Right lobe of liver (tissue), 6 donors: ENCODE data around the gene OCEL1. TPM values are rescaled to one million over a fixed set of nuclear protein-coding genes. Genes with fewer than 3 reads are reported as not detected.

Source experiments
- ATAC-seq, 4 donors: fragments of 200-7000 bp; cut with Tn5 transposase; one replicate each; pipeline ENCODE4 v1.9.1; 2020; ENCODE audit warnings: mild to moderate bottlenecking in 4 of 4, moderate library complexity in 4 of 4
- DNase-seq, 3 donors: peaks; one replicate each; pipeline ENCODE4 v3.0.0-alpha.2; 2020
- H3K27ac ChIP-seq, 3 donors: fragments of 200-600 bp; one replicate each; pipeline ENCODE4 v1.8.0; 2022
- H3K27me3 ChIP-seq, 2 donors: fragments of 200-600 bp; one replicate each; pipeline ENCODE4 v1.8.0; 2022
- H3K36me3 ChIP-seq, 4 donors: fragments of 200-600 bp; sonication (generic) in 1 of 4; one replicate each; pipeline versions ENCODE4 v1.5.1 to v1.8.0; 2017 to 2022; ENCODE audit warnings: control low read depth in 1 of 4
- H3K4me1 ChIP-seq, 4 donors: fragments of 200-600 bp; sonication (generic) in 1 of 4; one replicate each; pipeline versions ENCODE4 v1.5.1 to v1.8.0; 2017 to 2022; ENCODE audit warnings: control low read depth in 1 of 4
- H3K4me3 ChIP-seq, 3 donors: fragments of 200-600 bp; one replicate each; pipeline ENCODE4 v1.8.0; 2022
- H3K9me3 ChIP-seq, 4 donors: fragments of 200-600 bp; sonication (generic) in 1 of 4; one replicate each; pipeline versions ENCODE4 v1.5.1 to v1.8.0; 2017 to 2022; ENCODE audit warnings: control low read depth in 1 of 4
- POLR2A ChIP-seq: fragments of 450-650 bp; IDR thresholded peaks from one replicate; pipeline ENCODE4 v1.6.1; 2017; ENCODE audit warnings: antibody characterized with exemption, mild to moderate bottlenecking
- WGBS: methylation state at CpG from one replicate; pipeline ENCODE4 v1.1.6; 2018; ENCODE audit warnings: low coverage, low lambda C conversion rate; ENCODE audit not compliant: insufficient coverage; ENCODE audit errors: missing lambda C conversion rate; 5-methylcytosine and 5-hydroxymethylcytosine counted together
- intact Hi-C, 2 donors: fragments of 100-400 bp; cut with DNase I; formaldehyde crosslinking; loops; one replicate each; pipeline versions ENCODE4 v1.11.2 to v1.14.1; 2022
- total RNA-seq, 6 experiments: library from RNA; depleted of rRNA in 2 of 6; stranded (reverse); fragments of >200 nt in 2 of 6; fragmentation: NEBNext Ultra II Directional in 3 of 6; extraction: Animal tissue kit (Norgen Biotek cat#: 25700) in 3 of 6; gene quantifications; one replicate each; pipeline versions ENCODE4 v1.1.0 to v1.2.4, GENCODE V29; 2016 to 2023
- TF ChIP-seq, protein P1 (sequence below), 4 donors: fragments of 200-600 bp in 3 of 4; fragments of 450-650 bp in 1 of 4; IDR thresholded peaks; one replicate each; pipeline versions ENCODE4 v1.5.1 to v1.8.0; 2016 to 2022; ENCODE audit warnings: antibody characterized with exemption in 4 of 4, mild to moderate bottlenecking in 2 of 4
- donor health status: DM: no; HTN: yes; CAD: no.
- donor health status: DM: no; HTN: no; CAD: no.
- donor health status: DM: no; HTN: no; CAD: no.
- donor health status: DM: no; HTN: yes; CAD: no.
- donor health status: DM: no; HTN: yes; CAD: no.

Gene OCEL1
- total RNA-seq, 6 experiments from 2014 or later: 17.8 to 64.2 (median 31.2) TPM

DNA sequence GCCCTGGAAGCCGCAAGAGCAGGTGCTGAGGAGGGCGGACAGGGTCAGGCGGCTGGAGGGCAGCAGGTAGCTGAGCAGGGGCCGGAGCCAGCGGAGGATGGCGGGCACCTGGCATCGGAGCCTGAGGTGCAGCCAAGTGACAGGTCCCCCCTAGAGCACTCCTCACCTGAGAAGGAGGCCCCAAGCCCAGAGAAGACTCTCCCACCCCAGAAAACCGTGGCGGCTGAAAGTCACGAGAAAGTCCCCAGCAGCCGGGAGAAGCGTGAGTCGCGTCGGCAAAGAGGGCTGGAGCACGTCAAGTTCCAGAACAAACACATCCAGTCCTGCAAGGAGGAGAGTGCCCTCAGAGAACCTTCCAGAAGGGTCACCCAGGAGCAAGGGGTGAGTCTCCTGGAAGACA, 31.4 kb upstream of the OCEL1 start:
- H3K4me3 ChIP-seq: no peak overlapping the region
- 86% methylated on average over 1 of the region's 16 CpGs for WGBS
- DNase-seq (no peak), ATAC-seq (peak in 1 of 4 donors; percentile 26)
- H3K27me3 ChIP-seq: no peaks in the 10 kb centered on the region
- TF ChIP-seq POLR2A: no peak
- TF ChIP-seq, protein P1, sequence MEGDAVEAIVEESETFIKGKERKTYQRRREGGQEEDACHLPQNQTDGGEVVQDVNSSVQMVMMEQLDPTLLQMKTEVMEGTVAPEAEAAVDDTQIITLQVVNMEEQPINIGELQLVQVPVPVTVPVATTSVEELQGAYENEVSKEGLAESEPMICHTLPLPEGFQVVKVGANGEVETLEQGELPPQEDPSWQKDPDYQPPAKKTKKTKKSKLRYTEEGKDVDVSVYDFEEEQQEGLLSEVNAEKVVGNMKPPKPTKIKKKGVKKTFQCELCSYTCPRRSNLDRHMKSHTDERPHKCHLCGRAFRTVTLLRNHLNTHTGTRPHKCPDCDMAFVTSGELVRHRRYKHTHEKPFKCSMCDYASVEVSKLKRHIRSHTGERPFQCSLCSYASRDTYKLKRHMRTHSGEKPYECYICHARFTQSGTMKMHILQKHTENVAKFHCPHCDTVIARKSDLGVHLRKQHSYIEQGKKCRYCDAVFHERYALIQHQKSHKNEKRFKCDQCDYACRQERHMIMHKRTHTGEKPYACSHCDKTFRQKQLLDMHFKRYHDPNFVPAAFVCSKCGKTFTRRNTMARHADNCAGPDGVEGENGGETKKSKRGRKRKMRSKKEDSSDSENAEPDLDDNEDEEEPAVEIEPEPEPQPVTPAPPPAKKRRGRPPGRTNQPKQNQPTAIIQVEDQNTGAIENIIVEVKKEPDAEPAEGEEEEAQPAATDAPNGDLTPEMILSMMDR (IDR thresholded peaks at IDR 0.05): no peak
- peaks cover 0 to 72% (median 20%) of the 10 kb centered on the region in 4 donors for H3K36me3 ChIP-seq
- intact Hi-C loops: loop anchor here in 1 of 2 donors (10.0 kb wide), 1 partner anchor 130 kb away; no protein-coding TSS in a partner anchor
- no peak overlapping the region for H3K27ac ChIP-seq
- no peaks in the 10 kb centered on the region for H3K9me3 ChIP-seq
- no peaks in the 10 kb centered on the region for H3K4me1 ChIP-seq

DNA sequence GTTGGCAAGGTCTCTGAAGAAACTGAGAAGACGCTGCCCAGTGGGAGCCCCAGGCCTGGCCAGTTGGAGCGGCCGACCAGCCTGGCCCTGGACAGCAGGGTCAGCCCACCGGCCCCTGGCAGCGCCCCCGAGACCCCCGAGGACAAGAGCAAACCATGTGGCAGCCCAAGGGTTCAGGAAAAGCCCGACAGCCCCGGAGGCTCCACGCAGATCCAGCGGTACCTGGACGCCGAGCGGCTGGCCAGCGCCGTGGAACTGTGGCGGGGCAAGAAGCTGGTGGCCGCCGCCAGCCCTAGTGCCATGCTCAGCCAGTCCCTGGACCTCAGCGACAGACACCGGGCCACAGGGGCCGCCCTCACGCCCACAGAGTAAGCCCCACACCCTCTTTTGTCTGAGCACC, 30.9 kb upstream of the OCEL1 start:
- Histone ChIP-seq H3K9me3 (no peaks in the 10 kb centered on the region), H3K27ac (no peak overlapping the region), H3K27me3 (no peaks in the 10 kb centered on the region), H3K4me1 (peaks cover 0 to 3% (median 1%) of the 10 kb centered on the region in 4 donors), H3K36me3 (peaks cover 0 to 74% (median 19%) of the 10 kb centered on the region in 4 donors), H3K4me3 (no peak overlapping the region)
- DNase-seq: no peak
- no CpG with 5 or more reads among the region's 23 CpGs for WGBS
- ATAC-seq: peak in 1 of 4 donors; percentile 16
- TF ChIP-seq POLR2A: no peak
- TF ChIP-seq, protein P1 (IDR thresholded peaks at IDR 0.05): no peak
- intact Hi-C loops: loop anchor here in 1 of 2 donors (10.0 kb wide), 1 partner anchor 130 kb away; no protein-coding TSS in a partner anchor

DNA sequence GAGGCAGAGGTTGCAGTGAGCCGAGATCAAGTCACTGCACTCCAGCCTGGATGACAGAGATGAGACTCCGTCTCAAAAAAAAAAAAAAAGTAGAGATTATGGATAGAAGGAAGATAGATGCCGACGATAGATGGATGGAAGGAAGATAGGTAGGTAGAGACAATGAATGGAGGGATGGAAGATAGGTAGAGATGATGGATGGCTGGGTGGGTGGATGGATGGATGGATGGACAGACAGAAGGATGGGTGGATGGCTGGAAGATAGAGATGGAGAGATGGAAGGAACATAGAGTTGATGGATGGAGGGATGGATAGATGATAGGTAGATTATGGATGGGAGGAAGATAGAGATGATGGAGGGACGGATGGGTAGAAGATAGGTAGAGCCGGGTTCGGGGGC, 29.4 kb upstream of the OCEL1 start:
- TF ChIP-seq, protein P1 (IDR thresholded peaks at IDR 0.05): no peak
- no peak for TF ChIP-seq POLR2A
- Histone ChIP-seq H3K36me3 (peaks cover 0 to 74% (median 16%) of the 10 kb centered on the region in 4 donors), H3K4me1 (peaks cover 0 to 14% (median 7%) of the 10 kb centered on the region in 4 donors), H3K27ac (no peak overlapping the region), H3K4me3 (no peak overlapping the region), H3K9me3 (no peaks in the 10 kb centered on the region), H3K27me3 (no peaks in the 10 kb centered on the region)
- intact Hi-C loops: loop anchor here in 1 of 2 donors (10.0 kb wide), 1 partner anchor 132 kb away; no protein-coding TSS in a partner anchor
- WGBS: 93% methylated on average over 7 of the region's 7 CpGs
- ATAC-seq (no peak), DNase-seq (no peak)

DNA sequence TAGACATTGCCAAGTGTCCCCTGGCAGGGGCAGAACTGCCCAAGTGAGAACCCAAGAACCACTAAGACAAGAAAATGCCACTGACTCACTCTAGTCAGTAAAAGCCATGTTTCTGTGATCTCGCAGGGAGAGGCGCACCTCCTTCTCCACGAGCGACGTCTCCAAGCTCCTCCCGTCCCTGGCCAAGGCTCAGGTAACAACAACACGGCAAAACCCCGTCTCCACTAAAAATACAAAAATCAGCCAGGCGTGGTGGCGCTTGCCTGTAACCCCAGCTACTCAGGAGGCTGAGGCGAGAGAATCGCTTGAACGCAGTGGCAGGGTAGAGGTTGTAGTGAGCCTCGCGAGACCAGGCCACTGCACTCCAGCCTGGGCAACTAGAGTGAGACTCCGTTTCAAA, 28.4 kb upstream of the OCEL1 start:
- Histone ChIP-seq H3K4me3 (no peak overlapping the region), H3K27me3 (no peaks in the 10 kb centered on the region), H3K4me1 (peaks cover 0 to 14% (median 7%) of the 10 kb centered on the region in 4 donors), H3K9me3 (no peaks in the 10 kb centered on the region), H3K27ac (no peak overlapping the region), H3K36me3 (peaks cover 0 to 72% (median 13%) of the 10 kb centered on the region in 4 donors)
- ATAC-seq (no peak), DNase-seq (no peak)
- 97% methylated on average over 16 of the region's 16 CpGs for WGBS
- TF ChIP-seq, protein P1 (IDR thresholded peaks at IDR 0.05): no peak
- TF ChIP-seq POLR2A: no peak
- intact Hi-C loops: loop anchor here in 1 of 2 donors (10.0 kb wide), 1 partner anchor 133 kb away; no protein-coding TSS in a partner anchor
